Effector memory CD4-positive, alpha-beta T cell (primary cell): ENCODE data around the gene TTC34.
"Not testable (repeated sequence)": the region's sequence is repeated elsewhere in the genome, so short reads cannot be mapped to it uniquely, and the experiment has no call there.

ENCODE experiments used
- DNase-seq, 3 donors: peaks; one replicate each; pipeline ENCODE4 v3.0.0-alpha.2; 2020
- H3K27ac ChIP-seq: 2 replicates; pipeline ENCODE4 v1.7.0; 2013; ENCODE audit warnings: mild to moderate bottlenecking, low read length, moderate library complexity; ENCODE audit not compliant: insufficient read depth, poor library complexity, severe bottlenecking
- H3K27me3 ChIP-seq: replicated peaks from 2 replicates; pipeline ENCODE4 v1.7.0; 2013; ENCODE audit warnings: mild to moderate bottlenecking, low read length; ENCODE audit not compliant: insufficient read depth, control insufficient read depth, poor library complexity, severe bottlenecking
- H3K36me3 ChIP-seq: 2 replicates; pipeline ENCODE4 v1.7.0; 2013; ENCODE audit warnings: mild to moderate bottlenecking, low read length, moderate library complexity; ENCODE audit not compliant: control insufficient read depth, insufficient read depth
- H3K4me1 ChIP-seq: 2 replicates; pipeline ENCODE4 v1.7.0; 2013; ENCODE audit warnings: low read length, mild to moderate bottlenecking; ENCODE audit not compliant: control insufficient read depth, insufficient read depth, poor library complexity, severe bottlenecking
- H3K4me3 ChIP-seq: 2 replicates; pipeline ENCODE4 v1.7.0; 2013; ENCODE audit warnings: low read length, low read depth, mild to moderate bottlenecking; ENCODE audit not compliant: insufficient read depth, poor library complexity, severe bottlenecking
- H3K9me3 ChIP-seq: 2 replicates; pipeline ENCODE4 v1.7.0; 2013; ENCODE audit warnings: mild to moderate bottlenecking, low read length, moderate library complexity; ENCODE audit not compliant: control insufficient read depth

The TTC34 gene

GRCh38 chr1:2682879-2683278 lies 118.6 kb downstream of the TTC34 start:
- H3K4me3 ChIP-seq, H3K27me3 ChIP-seq, H3K27ac ChIP-seq, H3K9me3 ChIP-seq, H3K36me3 ChIP-seq, H3K4me1 ChIP-seq, DNase-seq: not testable (repeated sequence)

GRCh38 chr1:2676726-2677125 lies 124.8 kb downstream of the TTC34 start:
- DNase-seq, H3K27me3 ChIP-seq, H3K9me3 ChIP-seq, H3K36me3 ChIP-seq, H3K4me3 ChIP-seq, H3K27ac ChIP-seq, H3K4me1 ChIP-seq: not testable (repeated sequence)

GRCh38 chr1:2671656-2672055 lies 129.8 kb downstream of the TTC34 start:
- not testable (repeated sequence) for H3K9me3 ChIP-seq, DNase-seq

GRCh38 chr1:2659806-2660205 lies 141.7 kb downstream of the TTC34 start:
- H3K27ac ChIP-seq, H3K4me1 ChIP-seq, H3K27me3 ChIP-seq, H3K4me3 ChIP-seq, H3K36me3 ChIP-seq, DNase-seq, H3K9me3 ChIP-seq: not testable (repeated sequence)

More at GRCh38 chr1:2671656-2672055, 129.8 kb downstream of the TTC34 start:
- H3K4me1 ChIP-seq, H3K27me3 ChIP-seq, H3K36me3 ChIP-seq, H3K27ac ChIP-seq, H3K4me3 ChIP-seq: not testable (repeated sequence)

- DNase-seq, H3K27ac ChIP-seq, H3K4me3 ChIP-seq, H3K4me1 ChIP-seq, H3K9me3 ChIP-seq, H3K36me3 ChIP-seq: not testable (repeated sequence)
- peaks cover 22% of the 10 kb centered on the region for H3K27me3 ChIP-seq
Observed at GRCh38 chr1:2657909-2658308, 143.6 kb downstream of the TTC34 start.

- not testable (repeated sequence) for DNase-seq, H3K9me3 ChIP-seq, H3K4me3 ChIP-seq, H3K4me1 ChIP-seq, H3K36me3 ChIP-seq, H3K27ac ChIP-seq
- peaks cover 25% of the 10 kb centered on the region for H3K27me3 ChIP-seq
Observed at GRCh38 chr1:2657124-2657523, 144.4 kb downstream of the TTC34 start.

- not testable (repeated sequence) for DNase-seq, H3K36me3 ChIP-seq
Observed at GRCh38 chr1:2655598-2656434, 145.7 kb downstream of the TTC34 start.

GRCh38 chr1:2654443-2654948 lies 147.0 kb downstream of the TTC34 start:
- H3K36me3 ChIP-seq, H3K4me1 ChIP-seq, H3K4me3 ChIP-seq, H3K9me3 ChIP-seq, H3K27ac ChIP-seq, DNase-seq: not testable (repeated sequence)
- H3K27me3 ChIP-seq: peaks cover 31% of the 10 kb centered on the region

More at GRCh38 chr1:2655598-2656434, 145.7 kb downstream of the TTC34 start:
- H3K27me3 ChIP-seq: peaks cover 30% of the 10 kb centered on the region
- H3K4me3 ChIP-seq, H3K9me3 ChIP-seq, H3K4me1 ChIP-seq, H3K27ac ChIP-seq: not testable (repeated sequence)

- not testable (repeated sequence) for H3K36me3 ChIP-seq, H3K4me1 ChIP-seq, H3K27ac ChIP-seq, H3K4me3 ChIP-seq, H3K9me3 ChIP-seq
- H3K27me3 ChIP-seq: peaks cover 31% of the 10 kb centered on the region
- DNase-seq: peak in 2 of 3 donors; percentile 18 to 41
Observed at GRCh38 chr1:2653741-2654442, 147.6 kb downstream of the TTC34 start.

GRCh38 chr1:2652926-2653571 lies 148.4 kb downstream of the TTC34 start:
- H3K4me3 ChIP-seq, H3K27ac ChIP-seq, H3K4me1 ChIP-seq, H3K36me3 ChIP-seq, H3K9me3 ChIP-seq: not testable (repeated sequence)
- DNase-seq: peak in 1 of 3 donors; percentile 21
- H3K27me3 ChIP-seq: peaks cover 31% of the 10 kb centered on the region
